Measurements from ENCODE around the gene COX6B2.

DNA sequence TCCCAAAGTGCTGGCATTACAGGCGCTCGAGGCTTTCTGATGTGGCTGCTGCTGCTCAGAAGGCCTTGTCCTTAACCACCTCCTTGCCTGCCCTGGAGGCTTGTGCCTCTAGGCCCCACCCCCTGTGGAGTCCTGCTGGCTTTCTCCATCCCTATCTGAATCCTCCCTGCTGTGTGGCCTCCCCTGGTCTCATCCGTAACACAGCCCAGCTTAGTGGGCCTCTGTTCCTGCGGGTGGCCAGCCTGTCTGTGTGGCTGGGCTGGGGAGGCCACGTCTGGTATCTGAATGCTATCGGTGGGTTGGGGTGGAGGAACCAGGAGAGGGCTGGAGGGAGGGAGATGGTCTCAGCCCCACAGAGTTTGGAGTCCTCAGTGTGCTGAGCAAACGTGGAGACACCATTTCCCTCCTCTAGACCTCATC, 36.0 kb upstream of the COX6B2 start:
- TF ChIP-seq, protein P1, sequence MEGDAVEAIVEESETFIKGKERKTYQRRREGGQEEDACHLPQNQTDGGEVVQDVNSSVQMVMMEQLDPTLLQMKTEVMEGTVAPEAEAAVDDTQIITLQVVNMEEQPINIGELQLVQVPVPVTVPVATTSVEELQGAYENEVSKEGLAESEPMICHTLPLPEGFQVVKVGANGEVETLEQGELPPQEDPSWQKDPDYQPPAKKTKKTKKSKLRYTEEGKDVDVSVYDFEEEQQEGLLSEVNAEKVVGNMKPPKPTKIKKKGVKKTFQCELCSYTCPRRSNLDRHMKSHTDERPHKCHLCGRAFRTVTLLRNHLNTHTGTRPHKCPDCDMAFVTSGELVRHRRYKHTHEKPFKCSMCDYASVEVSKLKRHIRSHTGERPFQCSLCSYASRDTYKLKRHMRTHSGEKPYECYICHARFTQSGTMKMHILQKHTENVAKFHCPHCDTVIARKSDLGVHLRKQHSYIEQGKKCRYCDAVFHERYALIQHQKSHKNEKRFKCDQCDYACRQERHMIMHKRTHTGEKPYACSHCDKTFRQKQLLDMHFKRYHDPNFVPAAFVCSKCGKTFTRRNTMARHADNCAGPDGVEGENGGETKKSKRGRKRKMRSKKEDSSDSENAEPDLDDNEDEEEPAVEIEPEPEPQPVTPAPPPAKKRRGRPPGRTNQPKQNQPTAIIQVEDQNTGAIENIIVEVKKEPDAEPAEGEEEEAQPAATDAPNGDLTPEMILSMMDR (IDR thresholded peaks at IDR 0.05): no peak
- no peak for TF ChIP-seq POLR2A (IDR thresholded peaks at IDR 0.05)
